K562 (cell line): ENCODE results near the gene OPA3. TPM values are rescaled to one million over a fixed set of nuclear protein-coding genes. Genes with fewer than 3 reads are reported as not detected.

Source experiments
- ATF1 ChIP-seq, 2 experiments: fragments of 450-650 bp in 1 of 2; IDR thresholded peaks; 2 replicates each; pipeline ENCODE4 v1.6.1; 2016; ENCODE audit warnings: missing compliant biosample characterization in 1 of 2, missing genetic modification characterization in 1 of 2
- C11orf30 ChIP-seq: fragments of 450-650 bp; IDR thresholded peaks from 2 replicates; pipeline ENCODE4 v1.6.1; 2016; ENCODE audit warnings: low read depth, mild to moderate bottlenecking
- CREB3 ChIP-seq: fragments of 450-650 bp; conservative IDR thresholded peaks from 2 replicates; pipeline ENCODE4 v1.6.1; 2016; ENCODE audit warnings: missing genetic modification characterization, low read depth, mild to moderate bottlenecking, missing compliant biosample characterization, moderate library complexity
- ETS1 ChIP-seq: conservative IDR thresholded peaks from 2 replicates; pipeline ENCODE4 v1.6.1; 2011; ENCODE audit warnings: low read depth, mild to moderate bottlenecking, low read length; ENCODE audit not compliant: control insufficient read depth
- KDM5B ChIP-seq: fragments of 200-600 bp; sonication (generic); IDR thresholded peaks from 2 replicates; pipeline ENCODE4 v1.6.1; 2012; ENCODE audit warnings: low read depth, mild to moderate bottlenecking, moderate library complexity, low read length, control low read depth, inconsistent platforms; ENCODE audit not compliant: insufficient replicate concordance
- MAFK ChIP-seq: IDR thresholded peaks from 2 replicates; pipeline ENCODE4 v1.6.1; 2011; ENCODE audit warnings: low read length, improper control_type of control experiment
- NFIC ChIP-seq: fragments of 450-650 bp; IDR thresholded peaks from 2 replicates; pipeline ENCODE4 v1.6.1; 2017; ENCODE audit warnings: mild to moderate bottlenecking, inconsistent platforms
- NFIX ChIP-seq: fragments of 250-450 bp; sonication (Bioruptor Pico); IDR thresholded peaks from 2 replicates; pipeline ENCODE4 v1.4.0; 2020; ENCODE audit warnings: low read depth, mild to moderate bottlenecking, moderate library complexity
- PREB ChIP-seq: sonication (generic); formaldehyde crosslinking; IDR thresholded peaks from 2 replicates; pipeline ENCODE4 v1.8.1; 2023; ENCODE audit warnings: mild to moderate bottlenecking, missing genetic modification reagents
- RFX5 ChIP-seq: IDR thresholded peaks from 2 replicates; pipeline ENCODE4 v1.6.1; 2011; ENCODE audit warnings: low read depth, mild to moderate bottlenecking, improper control_type of control experiment, low read length
- ZEB2 ChIP-seq: fragments of 450-650 bp; IDR thresholded peaks from 2 replicates; pipeline ENCODE4 v1.6.1; 2016
- ZNF316 ChIP-seq: fragments of 450-650 bp; IDR thresholded peaks from 2 replicates; pipeline ENCODE4 v1.6.1; 2016
- ZNF398 ChIP-seq: fragments of 250-450 bp; sonication (Bioruptor Pico); IDR thresholded peaks from 2 replicates; pipeline ENCODE4 v1.8.0; 2021; ENCODE audit warnings: moderate library complexity, mild to moderate bottlenecking, inconsistent platforms
- ZNF512 ChIP-seq: IDR thresholded peaks from 2 replicates; pipeline ENCODE4 v1.6.1; 2016; ENCODE audit warnings: missing genetic modification characterization, missing compliant biosample characterization
- ZNF592 ChIP-seq: fragments of 450-650 bp; IDR thresholded peaks from 2 replicates; pipeline ENCODE4 v1.6.1; 2017; ENCODE audit warnings: antibody characterized with exemption, mild to moderate bottlenecking
- ZNF717 ChIP-seq: fragments of 250-450 bp; sonication (Bioruptor Pico); IDR thresholded peaks from 2 replicates; pipeline ENCODE4 v1.5.0; 2021
- polyA plus RNA-seq, 8 experiments: library from polyadenylated mRNA; depleted of rRNA in 4 of 8; stranded (reverse) in 5 of 8; unstranded in 3 of 8; fragments of >200 nt; fragmentation: Nextera tagmentation in 2 of 8; fragmentation: Illumina TruSeq in 1 of 8; extraction: Ambion mirVana in 2 of 8; extraction: Trizol in 1 of 8; gene quantifications; 2 replicates each; pipeline versions ENCODE4 v1.2.1 to v1.2.3, GENCODE V29; 2011 to 2014; ENCODE audit warnings: inconsistent platforms in 1 of 8, missing spikeins in 1 of 8
- total RNA-seq, 7 experiments: library from RNA; depleted of rRNA in 6 of 7; stranded (reverse); fragments of >200 nt in 6 of 7; fragmentation: Illumina TruSeq in 2 of 7; extraction: Trizol in 2 of 7; gene quantifications; 2 replicates each; pipeline versions ENCODE4 v1.2.1 to v1.2.3, GENCODE V29; 2011 to 2021; ENCODE audit warnings: low replicate concordance in 1 of 7

Gene OPA3
- total and polyA plus RNA-seq, 9 of the 15 experiments (the other 6 are each of a cell fraction or from before 2014, with no cell fraction given), result 1.4 to 18.8 (median 9.0) TPM

GRCh38 chr19:45485305-45486077, 99.1 kb downstream of the OPA3 start (continued):
- no peak for TF ChIP-seq ZNF398
- no peak for TF ChIP-seq ATF1 (CRISPR knock-in tag; IDR thresholded peaks at IDR 0.05)
- peak; percentile 51; the same call in 1 of the 2 replicates for TF ChIP-seq ATF1 (tag; IDR thresholded peaks at IDR 0.05)
- TF ChIP-seq ZNF316, result peak; percentile 95
- TF ChIP-seq NFIX (CRISPR knock-in tag), result no peak
- peak; percentile 71 for TF ChIP-seq MAFK
- TF ChIP-seq ZNF512, result no peak
- TF ChIP-seq PREB (CRISPR knock-in tag), result no peak
- 0 out of 2 replicates have a peak, but pooled peaks have one; percentile 20 for TF ChIP-seq NFIC
- TF ChIP-seq ETS1, result peak; percentile 99
- no peak for TF ChIP-seq ZEB2
- TF ChIP-seq KDM5B, result no peak
- TF ChIP-seq CREB3 (tag), result no peak
- TF ChIP-seq C11orf30, result peak; percentile 90
- peak; percentile 96 for TF ChIP-seq ZNF592
- no peak for TF ChIP-seq ZNF717 (CRISPR knock-in tag)
- TF ChIP-seq RFX5, result no peak
